ENCODE data around the gene PARD3.
A peak's percentile ranks its signal among the peaks of the same experiment; 100 is the strongest.
"Not testable (repeated sequence)": the region's sequence is repeated elsewhere in the genome, so short reads cannot be mapped to it uniquely, and the experiment has no call there.

PARD3 gene

GRCh38 chr10:34764472-34764946 lies 50.6 kb downstream of the PARD3 start:
- no peak for DNase-seq

DNA sequence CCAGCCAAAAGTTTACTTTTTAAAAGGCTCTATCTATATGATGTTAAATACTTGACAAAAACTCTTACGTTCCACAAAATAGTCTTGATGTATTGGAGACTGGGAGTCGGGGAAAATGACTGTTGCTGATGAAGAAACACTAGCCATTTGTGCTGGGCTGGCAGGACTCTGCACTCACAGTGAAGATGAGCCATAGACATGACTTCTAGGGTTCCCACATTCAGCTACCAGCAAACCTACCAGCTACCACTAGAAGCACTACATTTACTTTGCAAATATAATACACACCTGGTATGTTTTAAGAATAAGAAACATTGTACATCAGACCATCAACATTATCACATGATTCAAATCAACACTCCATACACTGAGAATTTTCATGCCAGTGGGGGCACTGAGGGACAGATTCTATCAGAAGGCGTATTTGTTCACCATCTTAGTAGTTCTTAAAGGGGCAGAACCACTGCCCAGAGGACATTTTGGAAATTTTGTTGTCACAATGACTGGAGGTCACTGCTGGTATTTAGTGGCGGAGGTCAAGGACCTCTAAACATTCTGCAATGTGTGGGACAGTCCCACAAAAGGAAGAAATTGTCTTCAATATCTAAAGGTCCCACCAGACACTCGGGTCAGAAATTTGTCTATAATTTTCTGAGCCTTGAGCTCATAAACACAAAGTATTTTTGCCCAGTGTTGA lies 52.3 kb downstream of the PARD3 start:
- DNase-seq = no peak

DNA sequence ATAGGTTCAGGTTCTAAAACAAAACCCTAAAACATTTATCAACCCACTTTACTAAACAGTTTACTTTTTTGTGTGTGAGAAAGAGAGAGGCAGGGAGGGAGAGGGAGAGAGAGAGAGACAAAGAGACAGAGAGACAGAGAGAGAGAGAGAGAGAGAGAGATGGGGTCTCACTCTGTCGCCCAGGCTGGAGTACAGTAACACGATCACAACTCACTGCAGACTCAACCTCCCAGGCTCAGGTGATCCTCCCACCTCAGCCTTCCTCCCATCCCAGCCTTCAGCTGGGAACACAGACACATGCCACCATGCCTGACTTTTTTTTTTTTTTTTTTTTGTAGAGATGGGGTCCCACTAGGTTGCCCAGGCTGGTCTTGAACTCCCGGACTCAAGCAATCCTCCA lies 52.9 kb downstream of the PARD3 start:
- no peak for DNase-seq

DNA sequence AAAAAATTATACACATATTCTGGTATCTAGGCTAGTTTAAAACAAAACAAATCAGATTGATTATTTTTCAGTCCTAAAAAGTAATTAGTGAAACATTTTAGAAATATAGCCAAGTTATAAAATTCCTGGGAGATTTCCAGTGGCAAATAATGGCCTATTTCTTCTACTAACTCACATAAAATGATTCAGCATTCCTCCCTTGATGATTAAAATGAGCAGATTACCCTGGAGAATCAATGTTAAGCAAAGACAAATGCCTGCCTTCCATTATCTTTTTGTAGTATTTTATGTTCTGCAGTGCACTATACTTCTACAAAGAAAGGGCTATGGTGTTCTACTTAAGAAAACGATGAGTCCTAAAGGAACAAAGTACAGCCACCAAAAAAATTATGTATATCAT lies 53.6 kb downstream of the PARD3 start:
- peak; percentile 28 for DNase-seq

DNA sequence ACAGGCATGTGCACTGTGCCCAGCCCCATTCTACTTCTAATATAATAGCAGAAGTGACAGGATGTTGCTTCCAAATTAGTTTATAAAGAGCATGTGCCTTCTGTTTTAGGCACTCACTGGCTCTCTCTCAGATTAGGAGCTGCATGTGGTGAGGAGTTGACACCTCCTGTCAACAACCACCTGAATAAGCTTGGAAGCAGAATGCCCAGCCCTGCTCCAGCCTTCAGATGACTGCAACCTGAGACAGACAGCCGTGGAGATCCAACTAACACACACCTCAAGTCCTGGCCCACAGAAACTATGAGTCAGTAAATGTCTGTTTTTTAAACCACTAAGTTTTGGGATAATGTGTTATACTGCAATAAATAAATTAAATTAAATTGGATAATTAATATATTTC lies 54.5 kb downstream of the PARD3 start:
- no peak for DNase-seq

DNA sequence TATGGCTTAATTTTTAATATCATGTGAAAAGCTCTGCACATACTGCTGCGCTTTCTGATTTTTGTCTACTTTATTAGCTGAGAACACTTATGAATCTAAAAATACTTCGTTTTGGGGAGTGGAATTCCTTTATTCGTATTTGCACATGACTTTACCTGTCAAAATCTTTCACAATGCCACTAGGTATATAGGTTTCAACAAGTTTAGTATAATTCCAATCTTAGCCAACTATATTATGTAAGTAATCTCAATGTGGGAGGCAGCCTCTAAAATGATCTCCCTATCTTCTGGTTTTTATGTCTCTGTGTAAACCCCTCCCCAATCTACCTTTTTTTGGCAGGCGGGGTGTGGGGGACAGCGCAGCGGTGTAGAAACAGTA lies 55.3 kb downstream of the PARD3 start:
- DNase-seq = no peak

GRCh38 chr10:34759161-34759836 lies 55.8 kb downstream of the PARD3 start:
- DNase-seq = no peak

GRCh38 chr10:34758447-34758996 lies 56.6 kb downstream of the PARD3 start:
- DNase-seq = peak; percentile 88

- DNase-seq = no peak
These were observed 57.2 kb downstream of the PARD3 start for GRCh38 chr10:34757933-34758332.

- not testable (repeated sequence) for DNase-seq
These were observed 57.9 kb downstream of the PARD3 start for GRCh38 chr10:34757181-34757580.

- DNase-seq = no peak
These were observed 58.5 kb downstream of the PARD3 start for GRCh38 chr10:34756584-34756983.

DNA sequence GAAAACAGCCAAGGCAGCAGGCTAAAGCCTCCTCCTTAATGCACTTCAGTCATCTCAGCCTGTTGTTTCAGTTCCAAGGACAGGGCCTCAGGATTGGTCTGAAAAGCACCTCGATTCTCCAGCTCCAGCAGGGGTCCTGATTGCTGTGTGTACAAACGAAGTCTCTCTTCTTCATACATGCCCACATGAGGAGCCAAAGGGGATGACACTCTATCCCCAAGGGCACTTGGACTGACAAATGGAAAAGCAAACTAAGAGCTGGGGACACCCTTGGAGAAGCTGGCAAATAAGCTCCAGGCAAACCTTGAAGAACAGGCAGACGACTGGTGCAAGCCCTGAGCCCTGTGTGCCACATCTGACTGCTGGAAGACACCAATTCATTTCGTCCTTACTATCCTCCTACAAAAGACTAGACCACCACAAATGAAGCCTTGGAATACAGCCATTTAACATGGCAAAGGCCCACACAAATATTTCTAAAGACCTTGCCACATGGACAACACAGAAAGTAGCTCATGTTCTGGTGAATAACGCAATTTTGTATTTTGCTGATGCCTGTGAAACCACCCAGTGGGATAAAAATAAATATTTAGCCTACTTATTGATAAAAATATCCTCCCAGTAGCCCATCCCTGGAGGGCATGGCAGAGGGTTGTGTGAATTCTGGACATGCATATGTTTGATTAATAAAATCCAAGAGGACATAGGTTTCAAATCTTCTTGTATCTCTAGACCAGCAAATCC lies 61.9 kb downstream of the PARD3 start:
- no peak for DNase-seq

DNA sequence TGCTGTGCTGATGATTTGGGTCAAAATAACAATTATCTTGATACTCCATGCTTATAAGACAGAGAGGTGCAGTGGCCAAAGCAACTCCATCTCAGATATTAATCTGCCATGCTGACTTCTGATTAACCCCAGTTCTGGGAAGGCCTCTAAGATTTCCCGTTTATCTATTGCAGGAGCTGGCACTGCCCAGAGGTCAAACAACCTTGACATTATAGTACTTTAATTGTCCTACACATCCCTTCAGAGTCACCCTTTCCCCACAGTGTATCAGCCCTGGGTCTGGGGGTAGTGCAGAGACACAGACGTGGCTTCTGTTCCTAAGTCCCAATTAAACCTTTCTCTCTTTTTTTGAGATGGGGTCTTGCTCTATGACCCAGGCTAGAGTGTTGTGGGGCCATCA lies 63.8 kb downstream of the PARD3 start:
- DNase-seq = no peak

GRCh38 chr10:34750795-34751194 lies 64.3 kb downstream of the PARD3 start:
- not testable (repeated sequence) for DNase-seq

DNA sequence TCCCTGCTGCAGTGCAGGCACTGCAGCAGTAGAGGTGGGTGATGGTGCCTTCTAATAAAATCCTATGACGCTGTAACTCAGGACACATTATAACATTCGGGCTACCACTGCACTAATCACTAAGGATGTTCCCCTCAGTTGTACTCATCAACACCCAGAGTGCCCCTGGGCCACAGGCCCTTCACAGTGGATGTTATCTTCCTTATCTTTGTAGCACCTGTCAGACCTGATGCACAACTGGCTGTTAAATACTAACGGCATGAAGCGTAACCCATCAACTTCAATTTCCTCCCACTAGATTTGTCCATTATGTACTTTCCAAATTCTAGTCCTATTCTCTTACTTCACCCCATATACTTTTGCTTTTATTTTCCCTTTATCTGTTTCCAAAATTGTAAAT lies 66.3 kb downstream of the PARD3 start:
- no peak for DNase-seq

- DNase-seq = no peak
These were observed 66.7 kb downstream of the PARD3 start for GRCh38 chr10:34748357-34748756.

DNA sequence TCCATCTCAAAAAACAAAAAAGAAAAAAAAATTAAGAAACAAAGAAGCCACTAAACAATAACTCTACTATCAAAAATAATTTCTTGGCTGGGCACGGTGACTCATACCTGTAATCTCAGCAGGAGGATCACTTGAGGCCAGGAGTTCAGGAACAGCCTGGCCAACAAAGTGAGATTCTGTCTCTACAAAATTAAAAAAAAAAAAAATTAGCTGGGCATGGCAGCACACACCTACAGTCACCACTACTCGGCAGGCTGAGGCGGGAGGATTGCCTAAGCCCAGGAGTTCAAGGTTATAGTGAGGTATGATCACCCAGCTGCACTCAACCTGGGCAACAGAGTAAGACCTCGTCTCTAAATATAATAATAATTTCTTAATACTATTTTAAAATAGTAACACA lies 69.0 kb downstream of the PARD3 start:
- DNase-seq = no peak

DNA sequence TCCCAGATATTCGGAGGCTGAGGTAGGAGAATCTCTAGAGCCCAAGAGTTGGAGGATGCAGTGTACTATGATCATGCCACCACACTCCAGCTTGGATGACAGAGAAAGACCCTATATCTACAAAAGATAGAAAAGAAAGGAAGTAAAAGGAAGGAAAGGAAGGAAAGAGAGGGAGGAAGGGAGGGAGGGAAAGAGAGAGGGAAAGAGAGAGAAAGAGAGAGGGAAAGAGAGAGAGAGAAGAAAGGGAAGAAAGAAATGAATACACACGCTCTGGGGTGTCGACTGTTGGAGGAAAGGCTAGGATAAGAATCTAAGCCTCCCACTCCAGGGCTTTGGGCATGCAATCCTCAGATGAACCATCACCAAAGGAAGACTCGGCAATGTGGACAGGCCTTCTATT lies 69.9 kb downstream of the PARD3 start:
- no peak for DNase-seq

DNA sequence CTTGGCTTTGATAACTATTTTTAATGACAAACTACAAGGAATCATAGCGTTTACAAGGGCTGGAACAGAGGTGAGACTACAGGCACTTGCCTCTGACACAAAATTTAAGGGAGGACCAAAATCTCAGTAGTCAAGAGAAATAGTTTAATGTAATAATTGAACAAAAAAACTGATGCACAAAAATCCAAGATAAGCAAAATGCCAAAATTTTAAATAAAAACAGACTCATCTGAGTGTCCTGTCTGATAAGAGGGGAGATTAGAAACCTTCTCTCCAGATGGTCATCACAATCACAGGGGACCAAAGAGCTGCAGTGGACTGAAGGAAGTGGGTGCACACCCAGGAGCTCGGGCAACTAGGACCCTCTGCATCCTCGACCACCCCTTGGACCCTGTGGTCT lies 70.5 kb downstream of the PARD3 start:
- DNase-seq = no peak

GRCh38 chr10:34743814-34744213 lies 71.3 kb downstream of the PARD3 start:
- no peak for DNase-seq

GRCh38 chr10:34742456-34742855 lies 72.6 kb downstream of the PARD3 start:
- DNase-seq = no peak

DNA sequence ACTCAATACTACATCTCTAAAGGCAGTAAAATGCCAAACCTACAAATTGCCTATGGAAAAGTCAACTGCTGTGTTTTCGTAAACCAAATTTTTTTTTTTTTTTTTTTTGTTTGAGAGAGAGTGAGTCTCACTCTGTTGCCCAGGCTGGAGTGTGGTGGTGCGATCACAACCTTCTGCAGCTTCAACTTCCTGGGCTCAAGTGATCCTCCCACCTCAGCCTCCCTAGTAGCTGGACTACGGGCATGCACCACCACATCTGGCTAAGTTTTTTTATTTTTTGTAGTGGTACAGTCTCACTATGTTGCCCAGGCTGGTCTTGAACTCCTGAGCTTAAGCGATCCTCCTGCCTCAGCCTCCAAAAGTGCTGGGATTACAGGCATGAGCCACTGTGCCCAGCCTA lies 74.0 kb downstream of the PARD3 start:
- not testable (repeated sequence) for DNase-seq

GRCh38 chr10:34740321-34740720 lies 74.8 kb downstream of the PARD3 start:
- no peak for DNase-seq

Data from fibroblast of skin of scalp (primary cell).